ENCODE measurements around the gene TIAM1. TPM values are rescaled to one million over a fixed set of nuclear protein-coding genes. Genes with fewer than 3 reads are reported as not detected.

Gene TIAM1
- total RNA-seq, 4 donors from 2014 or later, result 51.0 to 105 (median 85.6) TPM

DNA sequence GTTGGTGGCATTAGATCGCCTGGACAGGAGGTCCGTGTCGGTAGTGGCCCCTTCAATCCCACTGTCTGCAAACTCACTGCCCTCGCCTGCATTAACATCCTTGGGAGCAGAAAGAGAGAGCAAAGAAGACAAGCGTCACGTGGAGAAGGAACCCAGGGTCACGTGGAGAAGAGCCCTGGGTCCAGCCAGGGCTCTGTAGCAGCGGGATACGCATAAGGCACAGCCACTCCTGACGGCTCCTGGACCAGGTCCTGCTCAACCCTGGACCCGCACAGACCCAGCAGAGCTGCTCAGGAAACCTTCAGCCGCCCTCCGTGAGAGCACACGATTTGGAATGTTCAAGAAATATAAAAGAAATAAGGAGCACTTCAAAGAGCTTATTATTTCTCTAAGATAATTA lies 92.0 kb downstream of the TIAM1 start:
- DNase-seq, result no peak
- peaks cover 0 to 56% (median 0%) of the 10 kb centered on the region in 3 donors for H3K36me3 ChIP-seq
- H3K27me3 ChIP-seq, result no peaks in the 10 kb centered on the region
- H3K27ac ChIP-seq, result no peak overlapping the region
- intact Hi-C loops (cut with DNase I), result no loop called here
- TF ChIP-seq, protein P1, sequence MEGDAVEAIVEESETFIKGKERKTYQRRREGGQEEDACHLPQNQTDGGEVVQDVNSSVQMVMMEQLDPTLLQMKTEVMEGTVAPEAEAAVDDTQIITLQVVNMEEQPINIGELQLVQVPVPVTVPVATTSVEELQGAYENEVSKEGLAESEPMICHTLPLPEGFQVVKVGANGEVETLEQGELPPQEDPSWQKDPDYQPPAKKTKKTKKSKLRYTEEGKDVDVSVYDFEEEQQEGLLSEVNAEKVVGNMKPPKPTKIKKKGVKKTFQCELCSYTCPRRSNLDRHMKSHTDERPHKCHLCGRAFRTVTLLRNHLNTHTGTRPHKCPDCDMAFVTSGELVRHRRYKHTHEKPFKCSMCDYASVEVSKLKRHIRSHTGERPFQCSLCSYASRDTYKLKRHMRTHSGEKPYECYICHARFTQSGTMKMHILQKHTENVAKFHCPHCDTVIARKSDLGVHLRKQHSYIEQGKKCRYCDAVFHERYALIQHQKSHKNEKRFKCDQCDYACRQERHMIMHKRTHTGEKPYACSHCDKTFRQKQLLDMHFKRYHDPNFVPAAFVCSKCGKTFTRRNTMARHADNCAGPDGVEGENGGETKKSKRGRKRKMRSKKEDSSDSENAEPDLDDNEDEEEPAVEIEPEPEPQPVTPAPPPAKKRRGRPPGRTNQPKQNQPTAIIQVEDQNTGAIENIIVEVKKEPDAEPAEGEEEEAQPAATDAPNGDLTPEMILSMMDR (IDR thresholded peaks at IDR 0.05), result no peak
- no peak for TF ChIP-seq POLR2A (IDR thresholded peaks at IDR 0.05)
- 86 to 93% methylated on average over 7 of the region's 14 CpGs for WGBS, 2 donors
- H3K9me3 ChIP-seq, result no peaks in the 10 kb centered on the region
- no peak overlapping the region for H3K4me3 ChIP-seq
- H3K4me1 ChIP-seq, result no peaks in the 10 kb centered on the region

DNA sequence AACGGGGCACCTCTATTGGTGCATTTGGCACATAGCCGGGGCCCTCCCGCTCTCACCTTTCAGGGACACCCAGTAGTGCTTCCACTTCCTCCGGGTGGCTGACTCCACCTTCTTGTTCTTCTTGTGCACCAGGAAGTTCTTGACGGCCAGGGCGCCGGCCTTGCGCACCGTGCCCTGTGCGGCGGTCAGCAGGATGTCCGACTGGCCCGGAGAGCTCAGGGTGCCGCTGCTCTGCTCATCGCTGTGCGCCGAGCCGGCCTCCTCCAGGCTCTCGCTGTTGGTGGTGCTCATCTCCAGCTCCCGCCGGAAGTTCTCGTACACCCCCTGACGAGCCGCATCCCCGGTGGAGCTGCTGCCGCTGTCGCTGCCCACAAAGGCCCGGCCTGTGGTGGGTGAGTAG lies 92.4 kb downstream of the TIAM1 start:
- DNase-seq, result no peak
- no peak overlapping the region for H3K27ac ChIP-seq
- H3K36me3 ChIP-seq, result peaks cover 0 to 60% (median 0%) of the 10 kb centered on the region in 3 donors
- H3K27me3 ChIP-seq, result no peaks in the 10 kb centered on the region
- intact Hi-C loops (cut with DNase I), result no loop called here
- WGBS, 2 donors, result 98% methylated on average over 18 to 19 of the region's 28 CpGs
- H3K4me1 ChIP-seq, result no peaks in the 10 kb centered on the region
- no peak for TF ChIP-seq POLR2A (IDR thresholded peaks at IDR 0.05)
- TF ChIP-seq, protein P1 (IDR thresholded peaks at IDR 0.05), result no peak
- no peaks in the 10 kb centered on the region for H3K9me3 ChIP-seq
- no peak overlapping the region for H3K4me3 ChIP-seq

DNA sequence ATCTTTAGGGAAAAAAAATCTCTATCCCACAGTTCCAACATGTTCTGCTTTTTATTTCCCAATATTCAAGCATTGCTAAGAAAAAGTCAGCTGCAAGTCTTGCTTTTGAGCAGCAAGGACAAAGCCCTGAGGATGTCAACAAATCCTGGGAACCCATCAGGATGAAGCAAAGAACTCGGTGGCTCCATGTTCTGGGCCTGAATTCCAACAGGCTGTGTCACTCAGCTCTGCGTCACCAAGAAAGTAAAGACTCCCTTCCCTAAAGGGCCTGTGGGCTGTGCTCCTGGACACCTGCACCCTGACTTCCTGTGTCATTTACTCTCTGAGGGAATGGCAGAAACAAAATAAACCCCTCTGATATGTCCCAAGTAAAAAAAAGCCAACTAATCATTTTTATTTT lies 95.5 kb downstream of the TIAM1 start:
- no peak for DNase-seq
- TF ChIP-seq, protein P1 (IDR thresholded peaks at IDR 0.05), result no peak
- TF ChIP-seq POLR2A (IDR thresholded peaks at IDR 0.05), result no peak
- 73 to 86% methylated on average over 2 of the region's 2 CpGs for WGBS, 2 donors
- H3K4me1 ChIP-seq, result no peaks in the 10 kb centered on the region
- intact Hi-C loops (cut with DNase I), result no loop called here
- H3K4me3 ChIP-seq, result no peak overlapping the region
- H3K27ac ChIP-seq, result no peak overlapping the region
- peaks cover 0 to 7% (median 4%) of the 10 kb centered on the region in 3 donors for H3K9me3 ChIP-seq
- no peaks in the 10 kb centered on the region for H3K27me3 ChIP-seq
- peaks cover 0 to 91% (median 0%) of the 10 kb centered on the region in 3 donors for H3K36me3 ChIP-seq

DNA sequence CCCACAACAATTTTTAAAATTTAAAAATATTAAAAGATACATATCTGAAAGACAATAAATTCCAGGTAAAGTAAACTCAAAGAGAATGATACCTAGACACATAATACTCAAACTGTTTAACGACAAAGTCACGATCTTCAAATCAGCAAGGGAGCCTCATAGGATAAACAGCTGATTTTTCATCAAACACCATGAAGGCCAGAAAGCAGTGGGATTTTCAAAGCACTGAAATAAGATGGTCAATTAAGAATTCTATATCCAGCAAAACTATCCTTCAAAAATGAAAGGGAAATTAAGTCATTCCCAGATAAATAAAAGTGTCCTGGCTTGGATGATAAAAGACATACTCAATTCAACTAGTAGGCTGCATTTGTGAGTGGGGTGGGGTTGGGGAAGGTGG lies 100.5 kb downstream of the TIAM1 start:
- Histone ChIP-seq H3K27me3 (no peaks in the 10 kb centered on the region), H3K4me3 (no peak overlapping the region), H3K36me3 (peaks cover 0 to 90% (median 0%) of the 10 kb centered on the region in 3 donors), H3K9me3 (peaks cover 0 to 19% (median 4%) of the 10 kb centered on the region in 3 donors), H3K4me1 (no peaks in the 10 kb centered on the region), H3K27ac (no peak overlapping the region)
- intact Hi-C loops (cut with DNase I), result no loop called here
- 91 to 94% methylated on average over 2 of the region's 2 CpGs for WGBS, 2 donors
- no peak for DNase-seq
- TF ChIP-seq, protein P1 (IDR thresholded peaks at IDR 0.05), result no peak
- TF ChIP-seq POLR2A (IDR thresholded peaks at IDR 0.05), result no peak

DNA sequence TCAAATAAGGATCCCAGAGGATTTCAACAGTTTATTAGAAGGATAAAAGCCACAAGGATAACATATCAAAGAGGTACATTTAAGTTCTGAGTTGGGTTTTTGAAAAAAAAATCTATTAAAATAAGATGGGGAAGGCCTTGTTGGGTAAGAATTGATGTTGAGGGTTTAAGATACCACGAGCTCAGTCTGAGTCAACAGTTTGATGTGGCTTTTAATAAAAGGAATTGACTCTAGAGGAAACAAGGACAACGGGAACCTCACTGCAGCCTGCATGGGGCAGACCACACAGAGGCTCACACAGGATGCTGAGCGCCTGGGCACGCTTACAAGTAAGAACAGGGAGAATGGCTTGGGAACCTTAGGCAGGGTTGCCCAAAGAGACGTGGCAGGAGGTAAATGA lies 107.5 kb downstream of the TIAM1 start:
- 45 to 50% methylated on average over 5 of the region's 5 CpGs for WGBS, 2 donors
- no peak for TF ChIP-seq POLR2A (IDR thresholded peaks at IDR 0.05)
- TF ChIP-seq, protein P1 (IDR thresholded peaks at IDR 0.05), result no peak
- H3K27me3 ChIP-seq, result no peaks in the 10 kb centered on the region
- H3K27ac ChIP-seq, result no peak overlapping the region
- no peak overlapping the region for H3K4me3 ChIP-seq
- DNase-seq, result no peak
- H3K4me1 ChIP-seq, result peaks cover 0 to 6% (median 0%) of the 10 kb centered on the region in 3 donors
- intact Hi-C loops (cut with DNase I), result no loop called here
- peaks cover 0 to 78% (median 0%) of the 10 kb centered on the region in 3 donors for H3K36me3 ChIP-seq
- peaks cover 0 to 12% (median 0%) of the 10 kb centered on the region in 3 donors for H3K9me3 ChIP-seq
